Smooth muscle cell of trachea (primary cell): ENCODE measurements around the gene TFF2. TPM values are rescaled to one million over a fixed set of nuclear protein-coding genes. Genes with fewer than 3 reads are reported as not detected.

ENCODE experiments used
- total RNA-seq: library from RNA; depleted of rRNA; stranded (reverse); fragments of >200 nt; gene quantifications from 2 replicates; pipeline ENCODE4 v1.2.1, GENCODE V29; 2014

The TFF2 gene
- not detected in 2 replicates for total RNA-seq

GRCh38 chr21:42350927-42351426 lies at the start of gene TFF2:
Gene TFF2, minus strand, starts transcription at chr21:42350994. Its CDS starts 37 bp downstream, at chr21:42350957.

GRCh38 chr21:42395905-42396651 lies 45.3 kb upstream of the TFF2 start, which contains the start of gene TMPRSS3:
Gene TMPRSS3, minus strand, starts transcription at chr21:42396052. Its CDS starts 635 bp downstream, at chr21:42395417.

GRCh38 chr21:42366292-42367010 lies 15.7 kb upstream of the TFF2 start, which contains the start of gene TFF1:
Gene TFF1, minus strand, starts transcription at chr21:42366535. Its CDS starts 40 bp downstream, at chr21:42366495.

GRCh38 chr21:42315296-42315891 lies 35.4 kb downstream of the TFF2 start, which contains the start of gene TFF3:
Gene TFF3, minus strand, starts transcription at chr21:42315409. Its CDS starts 35 bp downstream, at chr21:42315374.

Other genes with a start within 250 kb of the TFF2 start
- 4.1 and 4.5 TPM in 2 replicates for gene ABCG1, start 131.9 kb downstream of the TFF2 start, total RNA-seq
- gene TFF3, start 35.6 kb downstream of the TFF2 start, total RNA-seq = 0.17 and 0.29 TPM in 2 replicates
- gene TFF1, start 15.5 kb upstream of the TFF2 start, total RNA-seq = not detected in 2 replicates
- not detected in 2 replicates for gene TMPRSS3, start 45.1 kb upstream of the TFF2 start, total RNA-seq
- gene UBASH3A, start 52.9 kb upstream of the TFF2 start, total RNA-seq = not detected in 2 replicates
- 0.15 and 0.17 TPM in 2 replicates for gene RSPH1, start 145.2 kb upstream of the TFF2 start, total RNA-seq
- 2.3 and 2.6 TPM in 2 replicates for gene SLC37A1, start 162.9 kb upstream of the TFF2 start, total RNA-seq